Endothelial cell of umbilical vein (primary cell): ENCODE data around the gene SIPA1. TPM values are rescaled to one million over a fixed set of nuclear protein-coding genes. Genes with fewer than 3 reads are reported as not detected.
"Not testable (repeated sequence)": the region's sequence is repeated elsewhere in the genome, so short reads cannot be mapped to it uniquely, and the experiment has no call there.

Experiments used
- BruUV-seq: library from RNA; stranded (reverse); fragments of 400-500 nt; replicated peaks from 2 replicates; lab custom pipeline; 2021; lab: Mats Ljungman, UMichigan
- CTCF ChIA-PET: fragments of 300-600, 350-600 bp; sonication (Branson Sonifier 250); formaldehyde crosslinking; loops from one replicate; lab custom pipeline; 2021; ENCODE audit warnings: antibody characterized with exemption, inconsistent platforms; lab: Charles Lee
- POLR2A ChIA-PET: fragments of 300-600, 350-600 bp; sonication (Branson Sonifier 250); formaldehyde crosslinking; loops from one replicate; lab custom pipeline; 2021; ENCODE audit warnings: antibody characterized with exemption, inconsistent platforms; lab: Charles Lee
- DNase-seq: peaks from one replicate; pipeline ENCODE4 v3.0.0-alpha.2; 2011; ENCODE audit warnings: low read depth, low spot score
- FAIRE-seq: peaks from 2 replicates; lab custom pipeline; 2011; peaks lifted over from hg19 to GRCh38; lab: Jason Lieb, UNC
- H2AFZ ChIP-seq: 2 replicates; pipeline ENCODE4 v1.6.0; 2012; ENCODE audit warnings: low read depth, low read length, control low read depth, inconsistent platforms
- H3K27ac ChIP-seq: 2 replicates; pipeline ENCODE4 v1.5.1; 2011; ENCODE audit warnings: low read depth, mild to moderate bottlenecking, control low read depth, low read length, moderate library complexity; ENCODE audit not compliant: insufficient read depth
- H3K27me3 ChIP-seq, 2 experiments: 2 replicates each; pipeline versions ENCODE4 v1.6.0 to v1.6.1; 2011; ENCODE audit warnings: low read length in 2 of 2, mixed read lengths in 1 of 2; ENCODE audit not compliant: control insufficient read depth in 2 of 2, insufficient read depth in 2 of 2
- H3K36me3 ChIP-seq, 2 experiments: 2 replicates in 1 of 2; 3 replicates in 1 of 2; pipeline ENCODE4 v1.5.1; 2011; ENCODE audit warnings: low read length in 2 of 2, mild to moderate bottlenecking in 1 of 2, moderate library complexity in 1 of 2; ENCODE audit not compliant: control insufficient read depth in 2 of 2, insufficient read depth in 2 of 2; ENCODE audit errors: extremely low read depth in 1 of 2
- H3K4me1 ChIP-seq: 3 replicates; pipeline ENCODE4 v1.5.1; 2011; ENCODE audit warnings: mild to moderate bottlenecking, low read length; ENCODE audit not compliant: control insufficient read depth, insufficient read depth; ENCODE audit errors: extremely low read depth
- H3K4me2 ChIP-seq: 2 replicates; pipeline ENCODE4 v1.6.1; 2011; ENCODE audit warnings: low read length, control low read depth, mixed read lengths; ENCODE audit not compliant: insufficient read depth
- H3K4me3 ChIP-seq, 3 experiments: fragments of 200-600 bp in 1 of 3; sonication (generic), shearing (Covaris generic) in 1 of 3; replicated peaks in 1 of 3; 2 replicates each; pipeline ENCODE4 v1.5.1; 2011 to 2016; ENCODE audit warnings: control low read depth in 3 of 3, low read length in 3 of 3, mild to moderate bottlenecking in 2 of 3, inconsistent platforms in 1 of 3, low read depth in 1 of 3, moderate library complexity in 1 of 3; ENCODE audit not compliant: insufficient read depth in 1 of 3
- H3K79me2 ChIP-seq: 2 replicates; pipeline ENCODE4 v1.6.0; 2012; ENCODE audit warnings: low read length, inconsistent platforms; ENCODE audit not compliant: control insufficient read depth, insufficient read depth
- H3K9ac ChIP-seq: replicated peaks from 2 replicates; pipeline ENCODE3; 2011; ENCODE audit warnings: low read length, control low read depth; ENCODE audit not compliant: insufficient read depth; ENCODE audit errors: extremely low read depth
- H3K9me1 ChIP-seq: replicated peaks from 3 replicates; pipeline ENCODE4 v1.6.0; 2011; ENCODE audit warnings: mild to moderate bottlenecking, low read length; ENCODE audit not compliant: control insufficient read depth, insufficient read depth; ENCODE audit errors: extremely low read depth
- H3K9me3 ChIP-seq: replicated peaks from 2 replicates; pipeline ENCODE4 v1.5.1; 2012; ENCODE audit warnings: low read length, inconsistent platforms; ENCODE audit not compliant: control insufficient read depth, insufficient read depth
- H4K20me1 ChIP-seq: replicated peaks from 2 replicates; pipeline ENCODE3; 2011; ENCODE audit warnings: mild to moderate bottlenecking, low read length; ENCODE audit not compliant: control insufficient read depth, insufficient read depth; ENCODE audit errors: extremely low read depth
- FOS ChIP-seq: IDR thresholded peaks from 2 replicates; pipeline ENCODE4 v1.6.1; 2011; ENCODE audit warnings: mild to moderate bottlenecking, low read length, moderate library complexity, borderline replicate concordance; ENCODE audit not compliant: insufficient read depth
- GATA2 ChIP-seq: IDR thresholded peaks from 2 replicates; pipeline ENCODE4 v1.7.0; 2011; ENCODE audit warnings: low read depth, mild to moderate bottlenecking, moderate library complexity, mixed read lengths, low read length; ENCODE audit not compliant: insufficient read length, insufficient read depth
- JUN ChIP-seq: IDR thresholded peaks from 2 replicates; pipeline ENCODE4 v1.6.1; 2011; ENCODE audit warnings: borderline replicate concordance, low read depth; ENCODE audit not compliant: insufficient read length, insufficient read depth
- MYC ChIP-seq: IDR thresholded peaks from one replicate; pipeline ENCODE4 v1.6.1; 2011; ENCODE audit warnings: mild to moderate bottlenecking, low read depth, low read length
- POLR2A ChIP-seq: IDR thresholded peaks from 2 replicates; pipeline ENCODE4 v1.6.1; 2012; ENCODE audit warnings: low read depth, mild to moderate bottlenecking, control low read depth, low read length
- POLR2AphosphoS5 ChIP-seq: IDR thresholded peaks from 2 replicates; pipeline ENCODE4 v1.6.1; 2012; ENCODE audit warnings: low read depth, mild to moderate bottlenecking, control low read depth, low read length, moderate library complexity; ENCODE audit not compliant: insufficient read depth
- dilution Hi-C: fragments of 300-500 bp; cut with MboI; formaldehyde crosslinking; loops from one replicate; pipeline ENCODE4 v1.15.0; 2019; ENCODE audit warnings: low sequenced_read_pairs; ENCODE audit not compliant: extremely low pct_ligation_motif_present
- intact Hi-C: fragments of 100-400 bp; cut with micrococcal nuclease; formaldehyde crosslinking; loops from one replicate; pipeline ENCODE4 v1.10.0; 2022
- polyA plus RNA-seq, 4 experiments: library from polyadenylated mRNA; depleted of rRNA in 3 of 4; stranded (reverse) in 3 of 4; unstranded in 1 of 4; fragments of >200 nt; gene quantifications; 2 replicates each; pipeline versions ENCODE4 v1.2.1 to v1.2.3, GENCODE V29; 2011 to 2012; ENCODE audit warnings: missing spikeins in 1 of 4
- total RNA-seq: library from RNA; stranded (reverse); gene quantifications from 2 replicates; pipeline ENCODE4 v1.2.3, GENCODE V29; 2021

Gene SIPA1
- total and polyA plus RNA-seq, 2 donors (not counting 3 experiments of a cell fraction or from before 2014, with no cell fraction given), result 67.5 to 119 TPM

DNA sequence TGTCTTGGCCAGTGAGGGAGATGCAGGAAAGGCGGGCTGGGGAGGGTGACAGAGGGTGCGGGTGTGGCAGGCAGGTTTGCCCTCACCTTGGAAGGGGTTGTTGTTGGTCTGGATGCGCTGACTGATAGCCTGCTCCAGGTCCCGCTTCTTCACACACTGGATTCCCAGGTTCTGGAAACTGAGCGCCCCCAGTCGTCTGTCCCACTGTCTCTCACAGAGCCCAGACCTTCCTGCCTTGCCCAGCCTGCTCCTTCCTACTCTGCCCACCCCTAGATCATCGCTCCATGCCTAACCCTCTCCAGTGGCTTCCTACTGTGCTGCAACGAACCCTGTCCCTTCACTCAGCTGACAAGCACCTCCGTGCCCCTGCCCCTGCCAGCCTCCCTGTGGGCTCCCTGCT is 22.1 kb downstream of the SIPA1 start:
- ChIA-PET CTCF (no interaction called here), POLR2A (no interaction called here)
- dilution Hi-C loops, result no loop called here
- Histone ChIP-seq H3K79me2 (peaks cover 39% of the 10 kb centered on the region), H3K4me3 (no peak overlapping the region), H3K9me3 (no peaks in the 10 kb centered on the region), H3K9me1 (no peaks in the 10 kb centered on the region), H2AFZ (no peak overlapping the region), H3K4me2 (no peak overlapping the region), H4K20me1 (no peaks in the 10 kb centered on the region), H3K27me3 (no peaks in the 10 kb centered on the region), H3K27ac (no peak overlapping the region), H3K9ac (no peak overlapping the region), H3K4me1 (peaks cover 18% of the 10 kb centered on the region), H3K36me3 (peaks cover 21 to 57% of the 10 kb centered on the region in 2 experiments)
- no TSS peak for BruUV-seq
- TF ChIP-seq POLR2A (no peak), MYC (no peak), POLR2AphosphoS5 (no peak), GATA2 (no peak), FOS (no peak), JUN (no peak)
- DNase-seq, result no peak
- no peak for FAIRE-seq
- intact Hi-C loops, result no loop called here

DNA sequence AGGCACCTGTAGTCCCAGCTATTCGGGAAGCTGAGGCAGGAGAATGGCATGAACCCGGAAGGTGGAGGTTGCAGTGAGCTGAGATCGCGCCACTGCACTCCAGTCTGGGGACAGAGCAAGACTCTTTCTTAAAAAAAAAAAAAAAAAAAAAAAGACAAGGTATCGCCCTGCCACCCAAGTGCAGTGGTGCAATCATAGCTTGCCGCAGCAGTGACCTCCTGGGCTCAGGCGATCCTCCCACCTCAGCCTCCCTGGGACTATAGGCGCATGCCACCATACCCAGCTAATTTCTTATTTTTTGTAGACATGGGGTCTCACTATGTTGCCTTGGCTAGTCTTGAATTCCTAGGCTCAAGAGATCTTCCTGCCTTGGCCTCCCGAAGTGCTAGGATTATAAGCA is 23.0 kb downstream of the SIPA1 start:
- DNase-seq, FAIRE-seq, H3K4me2 ChIP-seq, BruUV-seq, H3K4me3 ChIP-seq, H2AFZ ChIP-seq, intact Hi-C loops, CTCF ChIA-PET, H3K9me3 ChIP-seq, dilution Hi-C loops, H3K27me3 ChIP-seq, H3K9ac ChIP-seq, H3K9me1 ChIP-seq, POLR2A ChIA-PET, H3K27ac ChIP-seq, H4K20me1 ChIP-seq: not testable (repeated sequence)
- H3K36me3 ChIP-seq, result peaks cover 21 to 48% of the 10 kb centered on the region in 2 experiments
- peaks cover 39% of the 10 kb centered on the region for H3K79me2 ChIP-seq
- H3K4me1 ChIP-seq, result peaks cover 18% of the 10 kb centered on the region
